DND-41 (cell line): Measurements from ENCODE around the gene ETV4.

Experiments
- ATAC-seq: fragments of 200-7000 bp; cut with Tn5 transposase; 3 replicates; pipeline ENCODE4 v1.9.1; 2021; ENCODE audit warnings: low read depth; ENCODE audit not compliant: insufficient read depth
- DNase-seq: peaks from one replicate; pipeline ENCODE4 v3.0.0-alpha.2; 2020
- H2AFZ ChIP-seq: 2 replicates; pipeline ENCODE4 v1.6.0; 2012; ENCODE audit warnings: low read depth, low read length
- H3K27ac ChIP-seq: 2 replicates; pipeline ENCODE4 v1.5.1; 2012; ENCODE audit warnings: low read length, inconsistent platforms
- H3K27me3 ChIP-seq: fragments of 200-600 bp; sonication (generic); 2 replicates; pipeline ENCODE4 v1.6.0; 2012; ENCODE audit warnings: low read length, mild to moderate bottlenecking, inconsistent platforms; ENCODE audit not compliant: insufficient read depth, poor library complexity
- H3K36me3 ChIP-seq: 2 replicates; pipeline ENCODE4 v1.5.1; 2012; ENCODE audit warnings: low read length, inconsistent platforms; ENCODE audit not compliant: insufficient read depth
- H3K4me1 ChIP-seq: 2 replicates; pipeline ENCODE4 v1.5.1; 2012; ENCODE audit warnings: mild to moderate bottlenecking, low read length; ENCODE audit not compliant: insufficient read depth
- H3K4me2 ChIP-seq: 2 replicates; pipeline ENCODE4 v1.6.0; 2012; ENCODE audit warnings: mild to moderate bottlenecking, moderate library complexity, low read length, inconsistent platforms; ENCODE audit not compliant: insufficient read depth
- H3K4me3 ChIP-seq, 2 experiments: fragments of 200-600 bp in 1 of 2; shearing (Covaris generic) in 1 of 2; 2 replicates each; pipeline ENCODE4 v1.5.1; 2012 to 2016; ENCODE audit warnings: inconsistent platforms in 2 of 2, low read length in 2 of 2, mild to moderate bottlenecking in 2 of 2, low read depth in 1 of 2, moderate library complexity in 1 of 2
- H3K79me2 ChIP-seq: 2 replicates; pipeline ENCODE4 v1.6.0; 2012; ENCODE audit warnings: low read length, inconsistent platforms; ENCODE audit not compliant: insufficient read depth
- H3K9ac ChIP-seq: 2 replicates; pipeline ENCODE4 v1.6.0; 2012; ENCODE audit warnings: low read depth, mild to moderate bottlenecking, inconsistent platforms, low read length, moderate library complexity
- H3K9me3 ChIP-seq: 2 replicates; pipeline ENCODE4 v1.5.1; 2012; ENCODE audit warnings: low read length, moderate library complexity, mild to moderate bottlenecking, inconsistent platforms; ENCODE audit not compliant: insufficient read depth, severe bottlenecking
- H4K20me1 ChIP-seq: 2 replicates; pipeline ENCODE4 v1.6.0; 2012; ENCODE audit warnings: low read length; ENCODE audit not compliant: insufficient read depth
- EZH2 ChIP-seq: IDR thresholded peaks from 3 replicates; pipeline ENCODE4 v1.6.1; 2012; ENCODE audit warnings: borderline replicate concordance, low read depth, mild to moderate bottlenecking, moderate library complexity, low read length, inconsistent platforms; ENCODE audit not compliant: severe bottlenecking
- TF ChIP-seq, protein P1 (sequence below): IDR thresholded peaks from 2 replicates; pipeline ENCODE4 v1.5.1; 2012; ENCODE audit warnings: borderline replicate concordance, low read length, moderate library complexity, mild to moderate bottlenecking; ENCODE audit not compliant: poor library complexity, severe bottlenecking; ENCODE audit errors: extremely low read depth

Gene ETV4

DNA sequence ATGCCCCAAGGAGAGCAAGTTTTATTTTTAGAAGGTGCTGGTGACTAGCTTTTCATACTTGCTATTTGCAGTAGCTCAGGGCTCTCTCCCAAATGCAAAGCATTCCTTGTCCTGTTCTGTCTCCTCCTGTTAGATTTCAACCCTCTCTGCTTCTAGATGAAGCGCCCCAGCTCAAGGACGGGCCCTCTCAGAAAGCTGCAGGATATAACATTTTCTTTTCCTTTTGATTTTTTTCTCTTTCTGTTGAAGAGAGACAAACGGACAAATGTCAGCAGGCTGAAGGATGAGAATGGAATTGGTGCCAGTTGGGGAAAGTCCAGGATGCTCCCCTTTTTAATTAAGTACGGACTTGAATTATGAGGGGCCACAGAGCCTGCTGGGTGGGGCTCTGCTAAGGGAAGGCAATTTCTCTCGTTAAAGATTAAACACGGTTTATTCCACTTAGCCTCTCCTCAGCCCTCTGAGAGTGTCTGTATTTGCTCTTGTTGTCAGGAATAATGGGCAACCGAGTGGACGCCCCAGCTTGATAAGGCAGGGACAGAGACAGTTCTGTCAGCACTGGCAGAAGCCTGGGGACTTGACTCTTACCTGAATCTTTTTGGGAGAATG is 6.2 kb upstream of the ETV4 start:
- ATAC-seq (no peak), DNase-seq (no peak)
- no peaks in the 10 kb centered on the region for H3K79me2 ChIP-seq
- H3K36me3 ChIP-seq = no peaks in the 10 kb centered on the region
- no peak overlapping the region for H3K9ac ChIP-seq
- no peak overlapping the region for H3K4me3 ChIP-seq
- no peak overlapping the region for H3K27ac ChIP-seq
- H3K9me3 ChIP-seq = no peaks in the 10 kb centered on the region
- no peaks in the 10 kb centered on the region for H3K4me1 ChIP-seq
- H3K4me2 ChIP-seq = no peak overlapping the region
- no peak overlapping the region for H2AFZ ChIP-seq
- H4K20me1 ChIP-seq = no peaks in the 10 kb centered on the region
- H3K27me3 ChIP-seq = peaks cover 9% of the 10 kb centered on the region
- TF ChIP-seq, protein P1, sequence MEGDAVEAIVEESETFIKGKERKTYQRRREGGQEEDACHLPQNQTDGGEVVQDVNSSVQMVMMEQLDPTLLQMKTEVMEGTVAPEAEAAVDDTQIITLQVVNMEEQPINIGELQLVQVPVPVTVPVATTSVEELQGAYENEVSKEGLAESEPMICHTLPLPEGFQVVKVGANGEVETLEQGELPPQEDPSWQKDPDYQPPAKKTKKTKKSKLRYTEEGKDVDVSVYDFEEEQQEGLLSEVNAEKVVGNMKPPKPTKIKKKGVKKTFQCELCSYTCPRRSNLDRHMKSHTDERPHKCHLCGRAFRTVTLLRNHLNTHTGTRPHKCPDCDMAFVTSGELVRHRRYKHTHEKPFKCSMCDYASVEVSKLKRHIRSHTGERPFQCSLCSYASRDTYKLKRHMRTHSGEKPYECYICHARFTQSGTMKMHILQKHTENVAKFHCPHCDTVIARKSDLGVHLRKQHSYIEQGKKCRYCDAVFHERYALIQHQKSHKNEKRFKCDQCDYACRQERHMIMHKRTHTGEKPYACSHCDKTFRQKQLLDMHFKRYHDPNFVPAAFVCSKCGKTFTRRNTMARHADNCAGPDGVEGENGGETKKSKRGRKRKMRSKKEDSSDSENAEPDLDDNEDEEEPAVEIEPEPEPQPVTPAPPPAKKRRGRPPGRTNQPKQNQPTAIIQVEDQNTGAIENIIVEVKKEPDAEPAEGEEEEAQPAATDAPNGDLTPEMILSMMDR = no peak
- TF ChIP-seq EZH2 = no peak

DNA sequence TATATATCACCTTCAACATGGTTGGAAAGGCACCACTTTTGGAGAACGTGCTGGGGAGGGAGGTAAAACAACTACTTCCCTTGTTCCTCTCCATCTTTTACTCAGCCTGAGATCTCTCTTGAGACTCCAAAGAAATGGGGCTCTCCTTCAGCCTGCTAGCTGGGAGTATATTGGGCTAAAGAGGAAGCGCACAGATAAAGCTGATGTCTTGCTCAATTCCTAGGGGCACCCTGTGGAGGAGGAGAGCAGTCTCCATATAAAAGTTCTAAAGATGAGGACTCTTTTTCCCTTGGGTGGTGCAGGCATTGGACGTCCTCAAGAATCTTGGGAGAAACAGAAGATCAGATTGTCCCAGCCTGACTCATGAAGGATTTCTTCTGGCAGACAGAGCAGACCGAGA is 4.6 kb upstream of the ETV4 start:
- H3K4me2 ChIP-seq = no peak overlapping the region
- H3K9me3 ChIP-seq = no peaks in the 10 kb centered on the region
- H3K36me3 ChIP-seq = no peaks in the 10 kb centered on the region
- H3K4me1 ChIP-seq = peaks cover 12% of the 10 kb centered on the region
- H3K79me2 ChIP-seq = no peaks in the 10 kb centered on the region
- H3K27me3 ChIP-seq = peaks cover 9% of the 10 kb centered on the region
- no peaks in the 10 kb centered on the region for H4K20me1 ChIP-seq
- no peak for DNase-seq
- no peak overlapping the region for H3K4me3 ChIP-seq
- no peak overlapping the region for H3K9ac ChIP-seq
- H3K27ac ChIP-seq = no peak overlapping the region
- TF ChIP-seq, protein P1 = no peak
- no peak for TF ChIP-seq EZH2
- H2AFZ ChIP-seq = no peak overlapping the region
- ATAC-seq = no peak

DNA sequence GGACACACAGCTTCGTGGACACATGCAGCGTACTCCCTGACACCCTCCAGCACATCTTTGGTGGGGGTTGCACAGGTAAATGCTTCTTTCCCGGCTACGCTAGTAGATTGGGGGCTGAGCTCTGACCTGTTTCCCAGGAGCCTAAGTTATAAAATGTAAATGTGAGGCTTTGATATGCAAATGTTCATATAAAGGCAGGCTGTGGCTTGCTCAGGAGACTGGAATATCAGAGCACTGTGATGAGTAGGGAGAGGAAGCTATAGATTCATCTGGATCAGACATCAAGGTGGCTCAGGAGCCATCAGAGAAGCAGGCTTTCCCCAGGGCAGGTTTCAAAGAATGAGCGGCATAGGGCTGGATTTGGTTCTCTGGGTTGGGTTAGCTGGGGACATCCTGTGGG is 3.4 kb upstream of the ETV4 start:
- H3K9me3 ChIP-seq = no peaks in the 10 kb centered on the region
- TF ChIP-seq, protein P1 = no peak
- no peak for TF ChIP-seq EZH2
- H3K4me3 ChIP-seq = no peak overlapping the region
- H3K79me2 ChIP-seq = no peaks in the 10 kb centered on the region
- H3K27ac ChIP-seq = no peak overlapping the region
- H3K9ac ChIP-seq = no peak overlapping the region
- H3K4me1 ChIP-seq = peaks cover 24% of the 10 kb centered on the region
- DNase-seq = no peak
- no peak for ATAC-seq
- no peak overlapping the region for H2AFZ ChIP-seq
- no peak overlapping the region for H3K4me2 ChIP-seq
- peaks cover 9% of the 10 kb centered on the region for H3K27me3 ChIP-seq
- no peaks in the 10 kb centered on the region for H4K20me1 ChIP-seq
- H3K36me3 ChIP-seq = no peaks in the 10 kb centered on the region
